Ishikawa (cell line): ENCODE data around the gene KRTAP16-1.

Experiments used
- CEBPB ChIP-seq: IDR thresholded peaks from 2 replicates; pipeline ENCODE4 v1.6.1; 2012
- CREB1 ChIP-seq: IDR thresholded peaks from 2 replicates; pipeline ENCODE4 v1.6.1; 2012; ENCODE audit warnings: low read depth
- EGR1 ChIP-seq: IDR thresholded peaks from 2 replicates; pipeline ENCODE4 v1.6.1; 2012
- EP300 ChIP-seq: IDR thresholded peaks from 2 replicates; pipeline ENCODE4 v1.6.1; 2012; ENCODE audit warnings: borderline replicate concordance
- FOXM1 ChIP-seq: IDR thresholded peaks from 2 replicates; pipeline ENCODE4 v1.6.1; 2012; ENCODE audit warnings: low read depth, borderline replicate concordance
- NFIC ChIP-seq: IDR thresholded peaks from 2 replicates; pipeline ENCODE4 v1.6.1; 2012
- RAD21 ChIP-seq: IDR thresholded peaks from 2 replicates; pipeline ENCODE4 v1.6.1; 2012; ENCODE audit warnings: low read depth
- TAF1 ChIP-seq: IDR thresholded peaks from 2 replicates; pipeline ENCODE4 v1.6.1; 2012; ENCODE audit warnings: low read depth, mild to moderate bottlenecking
- TCF12 ChIP-seq: IDR thresholded peaks from 2 replicates; pipeline ENCODE4 v1.6.1; 2012; ENCODE audit warnings: low read depth
- TEAD4 ChIP-seq: IDR thresholded peaks from 2 replicates; pipeline ENCODE4 v1.6.1; 2012
- USF1 ChIP-seq: IDR thresholded peaks from 2 replicates; pipeline ENCODE4 v1.6.1; 2012
- YY1 ChIP-seq: IDR thresholded peaks from 2 replicates; pipeline ENCODE4 v1.6.1; 2012; ENCODE audit warnings: low read depth
- TF ChIP-seq, protein P1 (sequence below): IDR thresholded peaks from 2 replicates; pipeline ENCODE4 v1.6.1; 2012
- TF ChIP-seq, protein P2 (sequence below): IDR thresholded peaks from 2 replicates; pipeline ENCODE4 v1.6.1; 2012; ENCODE audit warnings: low read depth, mild to moderate bottlenecking

The KRTAP16-1 gene

DNA sequence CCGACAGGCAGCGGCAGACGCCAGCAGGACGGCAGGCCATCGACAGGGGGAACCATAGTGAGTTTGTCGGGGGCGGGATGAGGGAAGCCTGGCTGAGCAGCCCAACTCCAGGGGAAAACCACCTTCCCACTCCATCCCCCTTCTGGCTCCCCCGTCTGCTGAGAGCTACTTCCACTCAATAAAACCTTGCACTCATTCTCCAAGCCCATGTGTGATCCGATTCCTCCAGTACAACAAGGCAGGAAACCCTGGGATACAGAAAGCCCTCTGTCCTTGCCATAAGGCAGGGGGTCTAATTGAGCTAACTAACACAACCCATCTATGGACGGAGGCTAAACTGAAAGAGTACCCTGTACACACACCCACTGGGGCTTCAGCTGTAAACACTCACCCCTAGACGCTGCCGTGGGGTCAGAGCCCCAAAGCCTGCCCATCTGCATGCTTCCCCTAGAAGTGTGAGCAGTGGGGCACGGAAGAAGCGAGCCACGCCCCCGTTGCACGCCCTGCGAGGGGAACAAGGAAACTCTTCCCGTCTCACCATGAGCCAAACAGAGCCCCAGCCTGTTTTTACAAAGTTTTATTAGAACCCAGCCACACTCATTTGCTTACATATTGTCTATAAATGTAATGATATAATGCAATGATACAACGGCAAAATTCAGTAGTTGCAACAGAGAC lies 10.5 kb downstream of the KRTAP16-1 start:
- TF ChIP-seq, protein P1, sequence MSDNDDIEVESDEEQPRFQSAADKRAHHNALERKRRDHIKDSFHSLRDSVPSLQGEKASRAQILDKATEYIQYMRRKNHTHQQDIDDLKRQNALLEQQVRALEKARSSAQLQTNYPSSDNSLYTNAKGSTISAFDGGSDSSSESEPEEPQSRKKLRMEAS = no peak
- TF ChIP-seq TEAD4 (no peak), YY1 (no peak), CEBPB (no peak), TCF12 (no peak), TAF1 (no peak), EP300 (no peak), RAD21 (no peak)

GRCh38 chr17:41296846-41297245 lies 12.3 kb downstream of the KRTAP16-1 start:
- TF ChIP-seq, protein P2, sequence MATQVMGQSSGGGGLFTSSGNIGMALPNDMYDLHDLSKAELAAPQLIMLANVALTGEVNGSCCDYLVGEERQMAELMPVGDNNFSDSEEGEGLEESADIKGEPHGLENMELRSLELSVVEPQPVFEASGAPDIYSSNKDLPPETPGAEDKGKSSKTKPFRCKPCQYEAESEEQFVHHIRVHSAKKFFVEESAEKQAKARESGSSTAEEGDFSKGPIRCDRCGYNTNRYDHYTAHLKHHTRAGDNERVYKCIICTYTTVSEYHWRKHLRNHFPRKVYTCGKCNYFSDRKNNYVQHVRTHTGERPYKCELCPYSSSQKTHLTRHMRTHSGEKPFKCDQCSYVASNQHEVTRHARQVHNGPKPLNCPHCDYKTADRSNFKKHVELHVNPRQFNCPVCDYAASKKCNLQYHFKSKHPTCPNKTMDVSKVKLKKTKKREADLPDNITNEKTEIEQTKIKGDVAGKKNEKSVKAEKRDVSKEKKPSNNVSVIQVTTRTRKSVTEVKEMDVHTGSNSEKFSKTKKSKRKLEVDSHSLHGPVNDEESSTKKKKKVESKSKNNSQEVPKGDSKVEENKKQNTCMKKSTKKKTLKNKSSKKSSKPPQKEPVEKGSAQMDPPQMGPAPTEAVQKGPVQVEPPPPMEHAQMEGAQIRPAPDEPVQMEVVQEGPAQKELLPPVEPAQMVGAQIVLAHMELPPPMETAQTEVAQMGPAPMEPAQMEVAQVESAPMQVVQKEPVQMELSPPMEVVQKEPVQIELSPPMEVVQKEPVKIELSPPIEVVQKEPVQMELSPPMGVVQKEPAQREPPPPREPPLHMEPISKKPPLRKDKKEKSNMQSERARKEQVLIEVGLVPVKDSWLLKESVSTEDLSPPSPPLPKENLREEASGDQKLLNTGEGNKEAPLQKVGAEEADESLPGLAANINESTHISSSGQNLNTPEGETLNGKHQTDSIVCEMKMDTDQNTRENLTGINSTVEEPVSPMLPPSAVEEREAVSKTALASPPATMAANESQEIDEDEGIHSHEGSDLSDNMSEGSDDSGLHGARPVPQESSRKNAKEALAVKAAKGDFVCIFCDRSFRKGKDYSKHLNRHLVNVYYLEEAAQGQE = no peak
- TF ChIP-seq TAF1 = no peak
- no peak for TF ChIP-seq NFIC
- no peak for TF ChIP-seq EGR1

DNA sequence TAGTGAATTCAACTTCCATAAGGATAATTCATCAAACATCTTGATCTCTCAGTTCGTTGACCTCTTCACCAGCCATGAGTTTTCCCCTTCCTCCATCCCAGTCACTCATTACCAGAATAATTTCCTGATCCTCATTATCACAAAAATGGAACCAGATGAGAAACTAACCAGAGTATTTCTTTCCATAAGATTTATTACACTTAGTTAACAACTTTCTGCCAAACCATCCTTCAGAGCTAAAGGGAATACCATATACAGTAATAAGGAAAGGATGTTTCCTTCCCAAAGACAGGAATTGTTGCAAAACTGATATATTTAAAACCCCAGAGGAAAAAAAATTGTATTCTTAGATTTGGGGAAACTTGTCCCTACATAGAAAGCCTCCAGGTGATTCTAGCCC lies 15.1 kb downstream of the KRTAP16-1 start:
- TF ChIP-seq CEBPB (no peak), TEAD4 (no peak), TCF12 (no peak), NFIC (no peak), TAF1 (no peak)
- TF ChIP-seq, protein P2 = no peak

- TF ChIP-seq CREB1 = no peak
- TF ChIP-seq EGR1 = no peak
- no peak for TF ChIP-seq NFIC
- no peak for TF ChIP-seq USF1
- no peak for TF ChIP-seq TEAD4
- no peak for TF ChIP-seq CEBPB
- TF ChIP-seq, protein P1 = no peak
- no peak for TF ChIP-seq TAF1
- TF ChIP-seq TCF12 = no peak
- no peak for TF ChIP-seq YY1
- TF ChIP-seq EP300 = no peak
- TF ChIP-seq, protein P2 = no peak
Measured at GRCh38 chr17:41287050-41287449, 22.1 kb downstream of the KRTAP16-1 start.

- TF ChIP-seq TAF1 (no peak), TCF12 (no peak), USF1 (no peak)
Measured at GRCh38 chr17:41284546-41284945, 24.6 kb downstream of the KRTAP16-1 start.

DNA sequence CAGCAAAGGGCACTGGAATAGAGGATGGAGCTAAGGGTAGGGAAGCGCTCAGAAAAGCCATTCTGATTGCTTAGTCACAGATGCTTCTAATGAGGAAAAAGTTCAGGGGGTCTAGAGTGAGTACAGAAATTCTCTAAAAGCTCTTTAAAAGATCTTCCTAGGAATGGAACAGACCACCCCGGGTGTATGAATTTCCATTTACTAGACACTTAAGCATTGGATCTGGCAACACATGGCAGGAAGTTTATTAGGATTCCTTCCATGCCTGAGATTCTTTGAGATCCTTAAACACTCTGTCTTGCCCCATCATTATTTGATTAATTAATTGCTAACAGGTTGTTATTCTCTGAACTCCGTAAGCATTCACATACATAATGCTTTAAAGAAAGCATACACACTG lies 25.1 kb downstream of the KRTAP16-1 start:
- TF ChIP-seq CREB1 (no peak), NFIC (no peak), FOXM1 (no peak), YY1 (no peak)
